Measurements from ENCODE around the gene C13orf42. TPM values are rescaled to one million over a fixed set of nuclear protein-coding genes. Genes with fewer than 3 reads are reported as not detected.

C13orf42 gene
- polyA plus RNA-seq, 3 donors, result not detected

- Histone ChIP-seq H3K4me1 (ENCODE audit: control insufficient read depth in 1 of 2, insufficient read depth in 2 of 2, low read length in 2 of 2) (no peaks in the 10 kb centered on the region), H3K27ac (ENCODE audit: low read depth in 1 of 2, low read length in 2 of 2) (no peak overlapping the region), H3K4me3 (replicated peaks in 1 of 3; ENCODE audit: low read depth in 2 of 3, low read length in 3 of 3) (no peak overlapping the region), H4K20me1 (ENCODE audit: insufficient read depth, low read length) (no peaks in the 10 kb centered on the region), H3K4me2 (replicated peaks; ENCODE audit: extremely low read depth, low read length, poor library complexity, severe bottlenecking) (no peak overlapping the region), H3K79me2 (ENCODE audit: insufficient read depth, low read length) (no peaks in the 10 kb centered on the region), H2AFZ (ENCODE audit: insufficient read depth, low read depth, low read length, poor library complexity, severe bottlenecking) (no peak overlapping the region), H3K9me3 (replicated peaks in 1 of 2; ENCODE audit: control insufficient read depth in 1 of 2, insufficient read depth in 1 of 2, low read length in 2 of 2) (no peaks in the 10 kb centered on the region), H3K9ac (ENCODE audit: insufficient read depth, low read length, poor library complexity, severe bottlenecking) (no peak overlapping the region), H3K36me3 (replicated peaks in 1 of 2; ENCODE audit: control insufficient read depth in 1 of 2, insufficient read depth in 2 of 2, low read length in 2 of 2) (no peaks in the 10 kb centered on the region), H3K27me3 (ENCODE audit: control insufficient read depth in 2 of 2, insufficient read depth in 2 of 2, low read length in 2 of 2) (no peaks in the 10 kb centered on the region)
- no peak overlapping the region for H3K27ac Mint-ChIP-seq
- no peak for DNase-seq
- WGBS (ENCODE audit: insufficient coverage), result 92% methylated on average over 2 of the region's 4 CpGs
- peaks cover 0 to 4% (median under 1%) of the 10 kb centered on the region in 3 donors for H3K27me3 Mint-ChIP-seq (ENCODE audit: low read depth in 3 of 3)
- H3K4me3 Mint-ChIP-seq, result no peak overlapping the region
- intact Hi-C loops (cut with micrococcal nuclease), result no loop called here
- H3K36me3 Mint-ChIP-seq, result no peaks in the 10 kb centered on the region
- TF ChIP-seq CTCF (IDR thresholded peaks at IDR 0.05), result no peak
- peaks cover 5% of the 10 kb centered on the region for H3K4me1 Mint-ChIP-seq
- H3K9me3 Mint-ChIP-seq, result peaks cover 0 to 3% (median 0%) of the 10 kb centered on the region in 7 donors
These were observed 3.1 kb downstream of the C13orf42 start for GRCh38 chr13:51107996-51108395.

- peaks cover 5% of the 10 kb centered on the region for H3K4me1 Mint-ChIP-seq
- Histone ChIP-seq H3K4me3 (replicated peaks in 1 of 3; ENCODE audit: low read depth in 2 of 3, low read length in 3 of 3) (no peak overlapping the region), H3K9me3 (replicated peaks in 1 of 2; ENCODE audit: control insufficient read depth in 1 of 2, insufficient read depth in 1 of 2, low read length in 2 of 2) (no peaks in the 10 kb centered on the region), H3K36me3 (replicated peaks in 1 of 2; ENCODE audit: control insufficient read depth in 1 of 2, insufficient read depth in 2 of 2, low read length in 2 of 2) (no peaks in the 10 kb centered on the region), H3K9ac (ENCODE audit: insufficient read depth, low read length, poor library complexity, severe bottlenecking) (no peak overlapping the region), H4K20me1 (ENCODE audit: insufficient read depth, low read length) (no peaks in the 10 kb centered on the region), H3K27me3 (ENCODE audit: control insufficient read depth in 2 of 2, insufficient read depth in 2 of 2, low read length in 2 of 2) (no peaks in the 10 kb centered on the region), H3K4me1 (ENCODE audit: control insufficient read depth in 1 of 2, insufficient read depth in 2 of 2, low read length in 2 of 2) (no peaks in the 10 kb centered on the region), H3K79me2 (ENCODE audit: insufficient read depth, low read length) (no peaks in the 10 kb centered on the region), H3K27ac (ENCODE audit: low read depth in 1 of 2, low read length in 2 of 2) (no peak overlapping the region), H2AFZ (ENCODE audit: insufficient read depth, low read depth, low read length, poor library complexity, severe bottlenecking) (no peak overlapping the region), H3K4me2 (replicated peaks; ENCODE audit: extremely low read depth, low read length, poor library complexity, severe bottlenecking) (no peak overlapping the region)
- intact Hi-C loops (cut with micrococcal nuclease), result no loop called here
- no peak overlapping the region for H3K27ac Mint-ChIP-seq
- H3K4me3 Mint-ChIP-seq, result peak overlapping the region in 1 of 2 donors; percentile 46
- no peak for DNase-seq
- peaks cover 0 to 3% (median 0%) of the 10 kb centered on the region in 7 donors for H3K9me3 Mint-ChIP-seq
- no peaks in the 10 kb centered on the region for H3K36me3 Mint-ChIP-seq
- no peak for TF ChIP-seq CTCF (IDR thresholded peaks at IDR 0.05)
- peaks cover 0 to 2% (median 2%) of the 10 kb centered on the region in 3 donors for H3K27me3 Mint-ChIP-seq (ENCODE audit: low read depth in 3 of 3)
- WGBS (ENCODE audit: insufficient coverage), result no CpG with 5 or more reads among the region's 4 CpGs
These were observed 6.0 kb downstream of the C13orf42 start for GRCh38 chr13:51105046-51105445.

All from CD14-positive monocyte (primary cell).